H9 (cell line): ENCODE data around the gene GLYATL3. TPM values are rescaled to one million over a fixed set of nuclear protein-coding genes. Genes with fewer than 3 reads are reported as not detected.
"Not testable (repeated sequence)": the region's sequence is repeated elsewhere in the genome, so short reads cannot be mapped to it uniquely, and the experiment has no call there.

Source experiments
- DNase-seq: peaks from one replicate; pipeline ENCODE4 v3.0.0-alpha.2; 2017
- H2AFZ ChIP-seq: one replicate; pipeline ENCODE4 v1.6.1; 2013; ENCODE audit warnings: mild to moderate bottlenecking, low read length, control low read depth, moderate library complexity
- H2AK5ac ChIP-seq: 2 replicates; pipeline ENCODE4 v1.6.1; 2013; ENCODE audit warnings: low read length, control low read depth, mixed read lengths; ENCODE audit not compliant: insufficient read length
- H2BK120ac ChIP-seq: one replicate; pipeline ENCODE4 v1.6.1; 2013; ENCODE audit warnings: low read depth, mild to moderate bottlenecking, low read length, control low read depth, inconsistent platforms; ENCODE audit not compliant: poor library complexity, severe bottlenecking
- H2BK12ac ChIP-seq: 2 replicates; pipeline ENCODE4 v1.6.1; 2013; ENCODE audit warnings: low read length, control low read depth, mixed read lengths, low read depth; ENCODE audit not compliant: insufficient read length
- H2BK15ac ChIP-seq: 2 replicates; pipeline ENCODE4 v1.6.1; 2013; ENCODE audit warnings: low read depth, low read length, control low read depth
- H2BK20ac ChIP-seq: one replicate; pipeline ENCODE4 v1.6.1; 2013; ENCODE audit warnings: low read depth, mild to moderate bottlenecking, low read length, control low read depth, inconsistent platforms; ENCODE audit not compliant: poor library complexity, severe bottlenecking
- H2BK5ac ChIP-seq: 2 replicates; pipeline ENCODE4 v1.6.1; 2013; ENCODE audit warnings: low read length, control low read depth, mixed read lengths; ENCODE audit not compliant: insufficient read length
- H3K14ac ChIP-seq: 2 replicates; pipeline ENCODE4 v1.6.1; 2013; ENCODE audit warnings: low read length, control low read depth; ENCODE audit not compliant: insufficient read depth
- H3K18ac ChIP-seq: 2 replicates; pipeline ENCODE4 v1.6.1; 2013; ENCODE audit warnings: low read depth, mild to moderate bottlenecking, mixed read lengths, low read length, control low read depth; ENCODE audit not compliant: insufficient read length
- H3K23ac ChIP-seq: 2 replicates; pipeline ENCODE4 v1.6.1; 2013; ENCODE audit warnings: low read length, control low read depth, mixed read lengths, low read depth; ENCODE audit not compliant: insufficient read length
- H3K23me2 ChIP-seq: 2 replicates; pipeline ENCODE4 v1.6.1; 2013; ENCODE audit warnings: low read depth, mild to moderate bottlenecking, mixed read lengths, low read length, control low read depth; ENCODE audit not compliant: insufficient read length, poor library complexity, severe bottlenecking
- H3K27ac ChIP-seq: 2 replicates; pipeline ENCODE4 v1.5.1; 2013; ENCODE audit warnings: low read length, control low read depth, mixed read lengths, low read depth; ENCODE audit not compliant: insufficient read length
- H3K27me3 ChIP-seq: 2 replicates; pipeline ENCODE4 v1.6.1; 2013; ENCODE audit warnings: low read length, control low read depth, inconsistent platforms; ENCODE audit not compliant: insufficient read depth
- H3K4ac ChIP-seq: 2 replicates; pipeline ENCODE4 v1.6.1; 2013; ENCODE audit warnings: low read depth, mild to moderate bottlenecking, control low read depth, inconsistent platforms, low read length, moderate library complexity
- H3K4me1 ChIP-seq: 2 replicates; pipeline ENCODE4 v1.6.1; 2013; ENCODE audit warnings: low read length, control low read depth, inconsistent platforms; ENCODE audit not compliant: insufficient read depth
- H3K4me2 ChIP-seq: 2 replicates; pipeline ENCODE4 v1.6.1; 2013; ENCODE audit warnings: low read length, control low read depth, mixed read lengths; ENCODE audit not compliant: insufficient read length, insufficient read depth
- H3K56ac ChIP-seq: 2 replicates; pipeline ENCODE4 v1.6.1; 2013; ENCODE audit warnings: low read depth, mild to moderate bottlenecking, mixed read lengths, low read length, control low read depth; ENCODE audit not compliant: insufficient read length
- H3K79me1 ChIP-seq: 2 replicates; pipeline ENCODE4 v1.6.1; 2013; ENCODE audit warnings: low read depth, mild to moderate bottlenecking, moderate library complexity, low read length, control low read depth, inconsistent platforms; ENCODE audit not compliant: insufficient read depth, poor library complexity, severe bottlenecking
- H3K79me2 ChIP-seq: 2 replicates; pipeline ENCODE4 v1.6.1; 2013; ENCODE audit warnings: low read length, control low read depth, inconsistent platforms; ENCODE audit not compliant: insufficient read depth
- H3K9ac ChIP-seq: 2 replicates; pipeline ENCODE4 v1.6.1; 2013; ENCODE audit warnings: low read length, control low read depth, mixed read lengths; ENCODE audit not compliant: insufficient read length; ENCODE audit errors: extremely low read depth
- H3K9me3 ChIP-seq: one replicate; pipeline ENCODE4 v1.6.1; 2013; ENCODE audit warnings: low read depth, low read length, inconsistent platforms; ENCODE audit not compliant: control insufficient read depth
- H3T11ph ChIP-seq: one replicate; pipeline ENCODE4 v1.6.1; 2013; ENCODE audit warnings: mild to moderate bottlenecking, low read length, control low read depth, inconsistent platforms
- H4K20me1 ChIP-seq: one replicate; pipeline ENCODE4 v1.6.1; 2013; ENCODE audit not compliant: control insufficient read depth, insufficient read length, insufficient read depth
- H4K5ac ChIP-seq: 2 replicates; pipeline ENCODE4 v1.6.1; 2013; ENCODE audit warnings: low read depth, mild to moderate bottlenecking, mixed read lengths, low read length, control low read depth; ENCODE audit not compliant: insufficient read length
- H4K8ac ChIP-seq: replicated peaks from 2 replicates; pipeline ENCODE4 v1.6.1; 2013; ENCODE audit warnings: low read length, control low read depth, mixed read lengths, low read depth; ENCODE audit not compliant: insufficient read length
- H4K91ac ChIP-seq: 2 replicates; pipeline ENCODE4 v1.6.1; 2013; ENCODE audit warnings: low read depth, mild to moderate bottlenecking, moderate library complexity, mixed read lengths, low read length, control low read depth; ENCODE audit not compliant: insufficient read length
- H3K27ac Mint-ChIP-seq, 3 experiments: 2 replicates in 2 of 3; 3 replicates in 1 of 3; pipeline ENCODE4 v1.8.0; 2020 to 2021; ENCODE audit warnings: mixed read lengths in 3 of 3, mild to moderate bottlenecking in 1 of 3, moderate library complexity in 1 of 3
- H3K27me3 Mint-ChIP-seq: 2 replicates; pipeline ENCODE4 v1.8.0; 2021; ENCODE audit warnings: low read depth, mild to moderate bottlenecking, moderate library complexity, mixed read lengths
- H3K36me3 Mint-ChIP-seq, 3 experiments: 2 replicates in 2 of 3; 3 replicates in 1 of 3; pipeline ENCODE4 v1.8.0; 2020 to 2021; ENCODE audit warnings: low read depth in 3 of 3, mixed read lengths in 3 of 3; ENCODE audit not compliant: insufficient read depth in 1 of 3
- H3K4me1 Mint-ChIP-seq, 2 experiments: 2 replicates each; pipeline ENCODE4 v1.8.0; 2020; ENCODE audit warnings: mixed read lengths in 2 of 2
- H3K4me3 Mint-ChIP-seq, 2 experiments: 2 replicates in 1 of 2; 3 replicates in 1 of 2; pipeline ENCODE4 v1.8.0; 2020 to 2021; ENCODE audit warnings: mild to moderate bottlenecking in 2 of 2, mixed read lengths in 2 of 2, moderate library complexity in 1 of 2
- H3K9me3 Mint-ChIP-seq, 2 experiments: 2 replicates in 1 of 2; 3 replicates in 1 of 2; pipeline ENCODE4 v1.8.0; 2020; ENCODE audit warnings: mild to moderate bottlenecking in 2 of 2, mixed read lengths in 2 of 2, moderate library complexity in 1 of 2
- CTCF ChIP-seq: fragments of 200-600 bp; sonication (generic); conservative IDR thresholded peaks from 3 replicates; pipeline ENCODE4 v1.8.0; 2021; ENCODE audit warnings: antibody characterized with exemption, mild to moderate bottlenecking
- WGBS: extraction: QIAGEN DNeasy Blood & Tissue Kit; methylation state at CpG from one replicate; pipeline ENCODE4 v1.1.7; 2013; ENCODE audit warnings: missing lambda C conversion rate, low lambda C conversion rate, mixed read lengths; ENCODE audit not compliant: insufficient read length; ENCODE audit errors: extremely low coverage; 5-methylcytosine and 5-hydroxymethylcytosine counted together
- total RNA-seq: library from RNA; stranded (reverse); gene quantifications from 2 replicates; pipeline ENCODE4 v1.2.1, GENCODE V29; 2021

The GLYATL3 gene
- total RNA-seq, 1 experiment from 2014 or later: not detected

- Histone ChIP-seq H3T11ph (no peak overlapping the region), H3K14ac (no peak overlapping the region), H3K27ac (no peak overlapping the region), H4K20me1 (no peaks in the 10 kb centered on the region), H3K18ac (no peak overlapping the region), H3K4me2 (no peak overlapping the region), H2BK5ac (no peak overlapping the region), H2BK120ac (no peak overlapping the region), H3K4me1 (no peaks in the 10 kb centered on the region), H2AK5ac (no peak overlapping the region), H4K5ac (no peak overlapping the region), H2BK12ac (no peak overlapping the region), H4K91ac (no peak overlapping the region), H4K8ac (no peak overlapping the region), H3K23ac (no peak overlapping the region), H2BK20ac (no peak overlapping the region), H2BK15ac (no peak overlapping the region), H3K23me2 (no peaks in the 10 kb centered on the region), H2AFZ (no peak overlapping the region), H3K9me3 (no peaks in the 10 kb centered on the region), H3K79me2 (no peaks in the 10 kb centered on the region), H3K79me1 (no peaks in the 10 kb centered on the region), H3K9ac (no peak overlapping the region), H3K27me3 (no peaks in the 10 kb centered on the region), H3K56ac (no peak overlapping the region), H3K4ac (no peak overlapping the region)
- DNase-seq: no peak
- Mint-ChIP-seq H3K27ac (no peak overlapping the region), H3K4me1 (no peaks in the 10 kb centered on the region), H3K27me3 (no peaks in the 10 kb centered on the region), H3K4me3 (no peak overlapping the region), H3K36me3 (peaks cover 42 to 66% (median 60%) of the 10 kb centered on the region in 3 experiments), H3K9me3 (peaks cover 16 to 23% of the 10 kb centered on the region in 2 experiments; a peak in 4 of 5 replicates)
- WGBS: no CpG with 5 or more reads among the region's 3 CpGs
- TF ChIP-seq CTCF: no peak
Measured at GRCh38 chr6:49479308-49479970, 20.3 kb upstream of the GLYATL3 start.

- not testable (repeated sequence) for H4K5ac ChIP-seq, H3K56ac ChIP-seq, H2AK5ac ChIP-seq, H3K4ac ChIP-seq, H3K14ac ChIP-seq, H3K4me1 Mint-ChIP-seq, H3K4me3 Mint-ChIP-seq, H2AFZ ChIP-seq, H3K9me3 ChIP-seq, H4K8ac ChIP-seq, H2BK12ac ChIP-seq, H3K27me3 ChIP-seq, H3K4me2 ChIP-seq, H4K91ac ChIP-seq, H4K20me1 ChIP-seq, H3K18ac ChIP-seq, H2BK15ac ChIP-seq, H2BK20ac ChIP-seq, H3K4me1 ChIP-seq, H3K79me2 ChIP-seq, H2BK120ac ChIP-seq, H3K27ac Mint-ChIP-seq, H3K23me2 ChIP-seq, DNase-seq, H3K23ac ChIP-seq, H2BK5ac ChIP-seq, H3K9ac ChIP-seq, H3K27me3 Mint-ChIP-seq, H3T11ph ChIP-seq, H3K79me1 ChIP-seq, H3K27ac ChIP-seq
- Mint-ChIP-seq H3K36me3 (peaks cover 30 to 62% (median 46%) of the 10 kb centered on the region in 3 experiments), H3K9me3 (peaks cover 12 to 13% of the 10 kb centered on the region in 2 experiments; a peak in 4 of 5 replicates)
- no CpG with 5 or more reads among the region's 22 CpGs for WGBS
Measured at GRCh38 chr6:49481846-49482245, 17.9 kb upstream of the GLYATL3 start.
